Osteoblast (primary cell): Measurements from ENCODE around the gene TMEM59L. TPM values are rescaled to one million over a fixed set of nuclear protein-coding genes. Genes with fewer than 3 reads are reported as not detected.

ENCODE experiments used
- DNase-seq: peaks from one replicate; pipeline ENCODE4 v3.0.0; 2011; ENCODE audit warnings: low spot score, mixed read lengths; ENCODE audit not compliant: insufficient read length; ENCODE audit errors: missing footprints
- H2AFZ ChIP-seq: 2 replicates; pipeline ENCODE4 v1.6.0; 2011; ENCODE audit warnings: mild to moderate bottlenecking, low read length
- H3K27ac ChIP-seq: 2 replicates; pipeline ENCODE4 v1.5.1; 2011; ENCODE audit warnings: mild to moderate bottlenecking, low read depth, low read length, moderate library complexity
- H3K27me3 ChIP-seq: 2 replicates; pipeline ENCODE4 v1.6.0; 2012; ENCODE audit warnings: mild to moderate bottlenecking, control low read depth, inconsistent platforms, low read length, moderate library complexity; ENCODE audit not compliant: insufficient read depth
- H3K36me3 ChIP-seq: 2 replicates; pipeline ENCODE4 v1.5.1; 2011; ENCODE audit warnings: mild to moderate bottlenecking, low read length, control low read depth, moderate library complexity; ENCODE audit not compliant: insufficient read depth
- H3K4me1 ChIP-seq: 2 replicates; pipeline ENCODE4 v1.5.1; 2011; ENCODE audit warnings: mild to moderate bottlenecking, low read length, control low read depth, moderate library complexity; ENCODE audit not compliant: insufficient read depth
- H3K4me2 ChIP-seq: 2 replicates; pipeline ENCODE4 v1.6.0; 2011; ENCODE audit warnings: mild to moderate bottlenecking, low read length; ENCODE audit not compliant: insufficient read depth
- H3K4me3 ChIP-seq: fragments of 200-600 bp; sonication (generic); 3 replicates; pipeline ENCODE4 v1.5.1; 2012; ENCODE audit warnings: mild to moderate bottlenecking, low read length, inconsistent platforms; ENCODE audit not compliant: insufficient read depth
- H3K79me2 ChIP-seq: 2 replicates; pipeline ENCODE4 v1.6.0; 2012; ENCODE audit warnings: mild to moderate bottlenecking, low read length, control low read depth, inconsistent platforms; ENCODE audit not compliant: insufficient read depth
- H3K9me3 ChIP-seq: 2 replicates; pipeline ENCODE4 v1.5.1; 2011; ENCODE audit warnings: low read depth, low read length, control low read depth
- H4K20me1 ChIP-seq: 2 replicates; pipeline ENCODE4 v1.6.0; 2012; ENCODE audit warnings: mild to moderate bottlenecking, low read length, control low read depth; ENCODE audit not compliant: insufficient read depth
- total RNA-seq: library from RNA; depleted of rRNA; stranded (reverse); fragments of >200 nt; gene quantifications from 2 replicates; pipeline ENCODE4 v1.2.3, GENCODE V29; 2012
- TF ChIP-seq, protein P1 (sequence below): IDR thresholded peaks from 2 replicates; pipeline ENCODE4 v1.5.1; 2011; ENCODE audit warnings: mild to moderate bottlenecking, low read depth, low read length, moderate library complexity; ENCODE audit errors: extremely low read depth

TMEM59L gene
- total RNA-seq, 1 donor = 0.36 TPM

DNA sequence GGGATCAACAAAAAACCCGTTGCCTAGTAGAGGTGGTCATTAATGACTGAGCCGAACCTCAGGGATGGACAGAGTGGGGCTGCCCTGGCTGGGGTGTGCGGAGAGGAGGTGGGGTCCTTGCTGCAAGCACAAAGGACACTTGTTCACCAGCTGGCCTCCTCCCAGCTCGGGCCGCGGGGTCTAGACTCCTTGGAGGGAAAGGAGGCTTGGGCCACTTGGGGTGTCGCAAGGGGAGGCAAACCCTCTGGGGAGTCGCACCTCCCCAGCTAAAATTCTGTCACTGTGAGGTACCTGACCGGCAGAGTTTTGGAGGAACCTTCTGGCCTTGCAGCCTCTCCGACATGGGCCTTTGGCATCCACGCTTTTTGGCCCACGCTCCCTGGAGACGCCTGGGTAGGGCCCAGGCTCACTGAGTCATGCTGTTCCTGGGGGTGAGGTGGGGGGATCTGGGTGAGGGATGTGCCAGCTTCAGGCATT lies 32.4 kb downstream of the TMEM59L start:
- peak; percentile 88 for DNase-seq
- H3K9me3 ChIP-seq = peaks cover 2% of the 10 kb centered on the region
- H3K4me1 ChIP-seq = peaks cover 26% of the 10 kb centered on the region
- H3K4me3 ChIP-seq = peak overlapping the region; percentile 42
- no peaks in the 10 kb centered on the region for H3K27me3 ChIP-seq
- TF ChIP-seq, protein P1, sequence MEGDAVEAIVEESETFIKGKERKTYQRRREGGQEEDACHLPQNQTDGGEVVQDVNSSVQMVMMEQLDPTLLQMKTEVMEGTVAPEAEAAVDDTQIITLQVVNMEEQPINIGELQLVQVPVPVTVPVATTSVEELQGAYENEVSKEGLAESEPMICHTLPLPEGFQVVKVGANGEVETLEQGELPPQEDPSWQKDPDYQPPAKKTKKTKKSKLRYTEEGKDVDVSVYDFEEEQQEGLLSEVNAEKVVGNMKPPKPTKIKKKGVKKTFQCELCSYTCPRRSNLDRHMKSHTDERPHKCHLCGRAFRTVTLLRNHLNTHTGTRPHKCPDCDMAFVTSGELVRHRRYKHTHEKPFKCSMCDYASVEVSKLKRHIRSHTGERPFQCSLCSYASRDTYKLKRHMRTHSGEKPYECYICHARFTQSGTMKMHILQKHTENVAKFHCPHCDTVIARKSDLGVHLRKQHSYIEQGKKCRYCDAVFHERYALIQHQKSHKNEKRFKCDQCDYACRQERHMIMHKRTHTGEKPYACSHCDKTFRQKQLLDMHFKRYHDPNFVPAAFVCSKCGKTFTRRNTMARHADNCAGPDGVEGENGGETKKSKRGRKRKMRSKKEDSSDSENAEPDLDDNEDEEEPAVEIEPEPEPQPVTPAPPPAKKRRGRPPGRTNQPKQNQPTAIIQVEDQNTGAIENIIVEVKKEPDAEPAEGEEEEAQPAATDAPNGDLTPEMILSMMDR = no peak
- H2AFZ ChIP-seq = peak overlapping the region; percentile 74
- peak overlapping the region; percentile 37 for H3K27ac ChIP-seq
- H3K79me2 ChIP-seq = peaks cover 63% of the 10 kb centered on the region
- H4K20me1 ChIP-seq = no peaks in the 10 kb centered on the region
- H3K4me2 ChIP-seq = peak overlapping the region; percentile 63
- H3K36me3 ChIP-seq = peaks cover 7% of the 10 kb centered on the region

GRCh38 chr19:18646535-18647370 lies 34.1 kb downstream of the TMEM59L start:
- Histone ChIP-seq H3K4me2 (no peak overlapping the region), H3K27ac (no peak overlapping the region), H3K4me3 (no peak overlapping the region), H3K36me3 (peaks cover 7% of the 10 kb centered on the region), H3K79me2 (peaks cover 63% of the 10 kb centered on the region), H3K9me3 (peaks cover 2% of the 10 kb centered on the region), H4K20me1 (no peaks in the 10 kb centered on the region), H2AFZ (no peak overlapping the region), H3K27me3 (no peaks in the 10 kb centered on the region), H3K4me1 (peaks cover 43% of the 10 kb centered on the region)
- peak; percentile 70 for DNase-seq
- TF ChIP-seq, protein P1 = no peak

DNA sequence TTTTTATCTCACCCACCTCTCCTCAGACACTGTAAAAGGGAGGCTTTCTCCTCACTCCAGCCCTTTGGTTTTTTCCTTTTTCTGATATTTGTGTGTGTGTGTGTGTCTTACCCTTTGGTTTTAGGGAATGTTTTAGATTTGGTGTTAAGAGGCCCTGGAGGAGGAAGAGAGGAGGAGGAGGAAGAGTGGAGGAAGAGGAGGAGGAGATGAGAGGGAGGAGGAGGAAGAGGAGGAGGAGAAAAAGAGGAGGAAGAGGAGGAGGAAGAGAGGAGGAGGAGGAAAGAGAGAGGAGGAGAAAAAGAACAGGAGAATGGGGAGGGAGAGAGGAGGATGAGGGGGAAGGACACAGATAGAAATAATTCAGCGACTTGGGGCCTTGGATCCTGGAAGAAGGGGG lies 34.7 kb downstream of the TMEM59L start:
- no peaks in the 10 kb centered on the region for H3K27me3 ChIP-seq

GRCh38 chr19:18647807-18648206 lies 35.1 kb downstream of the TMEM59L start:
- Histone ChIP-seq H4K20me1 (no peaks in the 10 kb centered on the region), H3K27me3 (no peaks in the 10 kb centered on the region), H3K36me3 (peaks cover 7% of the 10 kb centered on the region), H3K79me2 (peaks cover 67% of the 10 kb centered on the region), H3K4me1 (peaks cover 45% of the 10 kb centered on the region), H3K9me3 (peaks cover 2% of the 10 kb centered on the region), H2AFZ (no peak overlapping the region), H3K27ac (no peak overlapping the region), H3K4me3 (no peak overlapping the region), H3K4me2 (no peak overlapping the region)
- TF ChIP-seq, protein P1 = no peak
- peak; percentile 21 for DNase-seq

More for the DNA sequence above, 34.7 kb downstream of the TMEM59L start:
- Histone ChIP-seq H3K79me2 (peaks cover 63% of the 10 kb centered on the region), H3K27ac (no peak overlapping the region), H2AFZ (no peak overlapping the region), H4K20me1 (no peaks in the 10 kb centered on the region), H3K36me3 (peaks cover 7% of the 10 kb centered on the region), H3K4me2 (no peak overlapping the region), H3K4me1 (peaks cover 45% of the 10 kb centered on the region), H3K4me3 (no peak overlapping the region), H3K9me3 (peaks cover 2% of the 10 kb centered on the region)
- TF ChIP-seq, protein P1 = no peak
- DNase-seq = peak; percentile 49
